Measurements from ENCODE around the gene TMEM39A. TPM values are rescaled to one million over a fixed set of nuclear protein-coding genes. Genes with fewer than 3 reads are reported as not detected.

The TMEM39A gene
- total RNA-seq, 3 donors from 2014 or later: 30.2 to 53.7 (median 36.4) TPM

GRCh38 chr3:119506631-119507030 lies 43.2 kb upstream of the TMEM39A start:
- TF ChIP-seq POLR2AphosphoS5 (IDR thresholded peaks at IDR 0.05): no peak
- TF ChIP-seq POLR2A (IDR thresholded peaks at IDR 0.05): no peak
- no peak for TF ChIP-seq CTCF (IDR thresholded peaks at IDR 0.05)
- H3K4me3 ChIP-seq: no peak overlapping the region
- H3K27me3 ChIP-seq: no peaks in the 10 kb centered on the region
- peaks cover 12% of the 10 kb centered on the region for H3K36me3 ChIP-seq
- no peaks in the 10 kb centered on the region for H3K4me1 ChIP-seq
- H3K9me3 ChIP-seq: no peaks in the 10 kb centered on the region
- intact Hi-C loops (cut with DNase I; ENCODE audit: low total_unique reads): no loop called here
- no peak for DNase-seq (ENCODE audit: low spot score in 2 of 2)
- no peak overlapping the region for H3K27ac ChIP-seq

- no peaks in the 10 kb centered on the region for H3K4me1 ChIP-seq
- intact Hi-C loops (cut with DNase I; ENCODE audit: low total_unique reads): no loop called here
- H3K9me3 ChIP-seq: no peaks in the 10 kb centered on the region
- H3K4me3 ChIP-seq: no peak overlapping the region
- H3K36me3 ChIP-seq: peaks cover 8% of the 10 kb centered on the region
- no peak overlapping the region for H3K27ac ChIP-seq
- H3K27me3 ChIP-seq: no peaks in the 10 kb centered on the region
- TF ChIP-seq CTCF (IDR thresholded peaks at IDR 0.05) (no peak), POLR2A (IDR thresholded peaks at IDR 0.05) (no peak), POLR2AphosphoS5 (IDR thresholded peaks at IDR 0.05) (no peak)
- no peak for DNase-seq (ENCODE audit: low spot score in 2 of 2)
These were observed 37.5 kb upstream of the TMEM39A start for GRCh38 chr3:119500901-119501300.

- Histone ChIP-seq H3K36me3 (peaks cover 8% of the 10 kb centered on the region), H3K9me3 (no peaks in the 10 kb centered on the region), H3K4me3 (no peak overlapping the region), H3K27ac (no peak overlapping the region), H3K27me3 (no peaks in the 10 kb centered on the region), H3K4me1 (no peaks in the 10 kb centered on the region)
- DNase-seq (ENCODE audit: low spot score in 2 of 2): no peak
- TF ChIP-seq POLR2A (IDR thresholded peaks at IDR 0.05): no peak
- no peak for TF ChIP-seq CTCF (IDR thresholded peaks at IDR 0.05)
- no peak for TF ChIP-seq POLR2AphosphoS5 (IDR thresholded peaks at IDR 0.05)
- intact Hi-C loops (cut with DNase I; ENCODE audit: low total_unique reads): no loop called here
These were observed 36.9 kb upstream of the TMEM39A start for GRCh38 chr3:119500265-119500664.

GRCh38 chr3:119498186-119499011 lies 35.0 kb upstream of the TMEM39A start, which contains the start of gene TIMMDC1:
TSS of gene TIMMDC1 (plus strand) at chr3:119498547. CDS start at chr3:119498734, 187 bp downstream.
- Histone ChIP-seq H3K4me3 (peak within 1 kb of the TSS; percentile 72 to 95 (median 94)), H3K4me1 (no peaks in the 10 kb centered on the region), H3K27me3 (no peaks in the 10 kb centered on the region), H3K27ac (peak within 1 kb of the TSS; percentile 91 to 96), H3K36me3 (no peaks in the 10 kb centered on the region), H3K9me3 (no peaks in the 10 kb centered on the region)
- peak; percentile 94 to 96 for DNase-seq (ENCODE audit: low spot score in 2 of 2)
- intact Hi-C loops (cut with DNase I; ENCODE audit: low total_unique reads): no loop called here
- peak; percentile 75 to 94 (median 94) for TF ChIP-seq POLR2AphosphoS5 (IDR thresholded peaks at IDR 0.05)
- TF ChIP-seq CTCF (IDR thresholded peaks at IDR 0.05): no peak
- TF ChIP-seq POLR2A (IDR thresholded peaks at IDR 0.05): no peak

GRCh38 chr3:119497820-119498185 lies 34.4 kb upstream of the TMEM39A start:
- Histone ChIP-seq H3K27me3 (no peaks in the 10 kb centered on the region), H3K36me3 (no peaks in the 10 kb centered on the region), H3K9me3 (no peaks in the 10 kb centered on the region), H3K4me3 (peak overlapping the region; percentile 72 to 95 (median 94)), H3K4me1 (no peaks in the 10 kb centered on the region), H3K27ac (peak overlapping the region; percentile 91 to 96)
- TF ChIP-seq POLR2AphosphoS5 (IDR thresholded peaks at IDR 0.05): no peak
- TF ChIP-seq POLR2A (IDR thresholded peaks at IDR 0.05): no peak
- no peak for TF ChIP-seq CTCF (IDR thresholded peaks at IDR 0.05)
- intact Hi-C loops (cut with DNase I; ENCODE audit: low total_unique reads): no loop called here
- DNase-seq (ENCODE audit: low spot score in 2 of 2): no peak

All from breast epithelium (tissue), 4 donors.